Activated gamma-delta T cell treated with anti-CD3 and anti-CD28 coated beads, Interleukin-2, amount 50 U/mL, for 16 hours (primary cell): ENCODE data around the gene ATP2B2.

ENCODE experiments used
- DNase-seq: peaks from one replicate; pipeline ENCODE4 v3.0.0-alpha.2; 2020; ENCODE audit warnings: low read depth

Gene ATP2B2

DNA sequence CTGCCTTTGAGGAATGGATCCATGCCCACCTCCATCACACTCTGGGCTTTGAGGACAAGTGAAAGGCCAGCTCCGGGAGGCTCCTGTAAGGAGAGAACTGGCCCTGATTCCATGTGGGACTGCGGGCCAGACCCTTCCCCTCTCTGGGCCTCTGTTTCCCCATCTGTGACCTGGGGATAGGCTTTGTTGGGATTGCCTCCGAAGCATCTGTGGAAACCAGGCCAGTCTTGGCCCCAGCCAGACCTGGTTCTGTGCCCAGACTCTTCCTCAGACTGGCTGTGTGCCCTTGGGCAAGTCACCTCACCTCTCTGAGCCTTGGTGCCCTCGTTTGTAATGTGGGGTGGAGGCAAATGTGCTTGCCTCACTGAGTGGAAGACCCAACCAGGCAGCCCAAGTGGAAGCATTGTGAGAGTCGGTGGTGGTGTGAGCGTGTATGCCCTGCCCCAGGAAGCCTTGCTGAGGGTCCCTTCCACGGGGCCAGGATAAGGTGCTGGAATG lies 163.4 kb downstream of the ATP2B2 start:
- no peak for DNase-seq

DNA sequence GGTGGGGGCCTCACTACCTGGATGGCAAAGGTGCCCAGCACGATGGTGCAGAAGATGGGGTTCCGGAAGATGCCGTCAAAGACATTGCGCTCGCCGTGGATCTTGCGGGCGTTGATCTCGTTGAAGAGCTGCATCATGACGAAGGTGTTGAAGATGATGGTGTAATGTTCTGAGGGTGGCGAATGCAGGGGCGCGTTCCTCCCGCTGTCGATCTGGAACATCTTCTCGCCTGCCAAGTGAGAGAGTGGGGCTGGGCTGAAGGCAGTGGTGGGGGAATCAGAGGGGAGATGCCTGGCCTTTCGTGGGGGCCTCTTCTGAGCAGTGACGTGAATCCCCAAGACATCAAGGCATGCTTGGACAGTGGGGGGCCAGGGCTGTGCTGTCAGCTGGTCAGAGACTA lies 164.9 kb downstream of the ATP2B2 start:
- no peak for DNase-seq

DNA sequence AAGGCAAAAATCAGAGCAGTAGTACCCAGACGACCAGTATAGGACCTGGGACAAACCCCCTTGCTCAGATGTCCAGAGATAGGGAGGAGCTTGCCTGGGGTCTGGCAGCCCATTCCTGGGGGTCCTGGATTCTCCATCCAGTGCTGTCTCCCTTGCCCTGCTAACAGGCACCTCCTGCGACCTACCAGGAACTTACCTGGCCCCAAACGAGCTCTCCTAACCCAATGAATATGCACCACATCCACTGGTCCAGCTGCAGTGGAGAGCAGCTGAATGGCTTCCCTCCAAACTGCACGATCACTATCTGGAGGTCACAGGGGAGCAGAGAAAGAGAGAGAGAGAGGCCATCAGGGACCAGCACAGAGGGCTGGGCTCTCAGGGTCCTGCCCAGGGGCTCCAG lies 165.3 kb downstream of the ATP2B2 start:
- DNase-seq = no peak

DNA sequence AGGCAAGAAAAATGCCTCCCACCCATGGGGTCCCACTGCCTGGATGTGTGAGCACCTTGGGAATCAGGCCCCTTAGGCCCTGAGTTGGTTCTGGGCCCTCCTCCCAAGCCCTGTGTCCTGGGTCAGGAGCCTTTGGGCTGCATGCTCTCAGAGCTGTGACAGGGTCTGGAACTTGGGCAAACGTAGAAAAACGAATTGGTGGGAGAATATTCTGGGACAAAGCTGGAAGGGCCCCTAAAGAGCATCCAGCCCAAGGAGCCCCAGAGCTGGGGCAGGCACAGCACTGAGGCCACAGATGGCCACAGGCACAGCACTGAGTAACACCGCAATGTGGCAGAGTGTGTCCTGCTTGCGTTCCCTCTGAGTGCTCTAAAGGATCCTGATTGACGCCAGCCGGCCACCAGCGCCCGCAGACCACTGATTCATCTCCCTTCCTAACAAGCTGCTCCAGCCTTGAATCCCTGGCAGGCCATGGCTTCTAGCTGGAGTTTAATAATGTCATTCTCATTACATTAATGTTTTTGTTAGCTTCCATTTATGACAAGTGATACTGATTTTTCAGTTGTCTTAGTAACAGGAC lies 165.9 kb downstream of the ATP2B2 start:
- DNase-seq = no peak

DNA sequence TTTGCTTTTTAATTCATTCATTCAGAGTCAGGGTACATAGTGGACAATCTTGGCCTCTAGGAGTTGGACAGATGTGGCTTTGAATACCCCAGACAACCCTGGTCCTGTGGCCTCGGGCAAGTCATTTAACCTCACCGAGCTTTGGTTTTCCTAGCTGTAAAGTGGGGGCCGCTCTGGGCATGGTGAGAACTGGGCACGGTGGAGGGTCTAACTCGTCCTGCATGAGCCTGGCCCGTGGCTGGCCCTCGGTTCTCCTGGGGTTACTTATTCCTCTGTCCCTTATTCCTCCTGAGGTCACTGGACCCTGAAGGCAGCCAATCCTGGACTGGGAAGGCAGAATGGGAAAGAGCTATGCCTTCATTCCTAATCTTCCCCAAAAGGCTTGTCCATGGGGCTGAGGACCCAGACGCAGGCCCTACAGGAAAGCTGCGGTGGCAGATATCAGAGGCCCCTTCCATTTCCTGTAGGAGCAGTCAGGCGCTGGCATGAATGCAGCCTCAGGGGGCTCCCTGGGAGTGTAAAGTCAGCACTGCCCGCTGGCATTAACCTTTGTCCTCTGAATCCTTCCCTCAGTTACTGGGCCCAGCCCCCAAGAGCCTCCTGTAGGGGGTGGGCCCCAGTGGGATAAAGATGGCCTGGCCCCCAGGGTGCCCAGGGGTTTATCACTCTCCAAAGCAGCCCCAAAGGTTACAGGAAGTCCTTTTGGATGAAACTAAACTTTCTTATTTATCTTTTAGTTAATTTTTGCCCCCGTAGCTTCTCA lies 166.6 kb downstream of the ATP2B2 start:
- no peak for DNase-seq

DNA sequence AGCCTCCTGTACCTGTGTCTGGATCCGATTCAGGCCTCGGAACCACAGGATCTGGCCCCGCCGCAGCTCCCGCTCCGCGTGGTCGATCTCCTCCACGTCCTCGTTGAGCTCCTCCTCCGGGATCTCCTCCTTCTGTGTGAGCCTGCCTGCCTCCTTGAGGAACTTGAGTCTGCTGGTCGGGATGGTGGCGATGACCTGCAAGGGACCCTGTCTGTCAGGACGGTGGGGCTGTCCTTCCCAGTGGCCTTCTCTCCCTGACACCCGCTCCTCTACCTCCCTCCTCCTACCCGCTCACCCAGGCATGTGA lies 167.3 kb downstream of the ATP2B2 start:
- no peak for DNase-seq

DNA sequence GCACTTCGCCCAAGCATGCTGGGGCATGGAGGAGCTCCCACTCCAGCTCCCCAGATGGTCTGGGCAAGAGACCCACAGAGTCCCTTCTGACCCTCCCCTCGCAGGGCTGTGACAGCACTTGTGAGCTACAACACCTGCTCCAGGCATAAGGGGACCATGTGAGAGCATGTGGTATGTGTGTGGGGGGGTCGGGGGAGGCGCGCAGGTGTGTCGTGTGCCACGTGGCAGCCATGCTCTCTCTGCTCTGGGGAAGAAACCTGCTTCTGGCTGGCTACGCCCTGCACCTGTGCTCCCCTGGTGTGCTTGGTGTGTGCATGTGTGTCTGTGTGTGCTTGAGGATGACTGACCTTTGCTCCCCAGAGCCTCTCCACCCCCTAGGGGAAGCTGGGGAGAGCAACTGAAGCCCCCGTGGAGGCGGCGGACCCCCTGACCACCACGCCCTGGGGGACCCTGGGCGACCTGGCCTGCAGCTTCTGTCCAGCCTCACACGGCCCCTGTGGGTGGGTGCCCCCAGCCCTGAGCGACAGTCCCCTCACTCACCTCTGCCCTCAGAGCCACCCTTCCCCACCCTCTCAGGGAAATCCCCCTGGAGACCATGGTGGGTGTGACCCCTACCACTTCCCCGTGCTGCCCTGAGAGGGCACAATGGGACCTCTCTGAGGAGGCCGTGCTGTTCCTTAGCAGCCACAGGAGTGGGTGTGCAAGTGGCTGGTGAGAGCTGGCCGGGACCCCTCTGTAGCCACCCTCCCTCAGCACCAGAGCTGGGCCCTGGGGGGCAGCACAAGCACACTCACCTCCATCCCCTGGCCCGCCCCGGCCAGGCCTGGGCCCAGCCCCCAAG lies 167.8 kb downstream of the ATP2B2 start:
- no peak for DNase-seq

DNA sequence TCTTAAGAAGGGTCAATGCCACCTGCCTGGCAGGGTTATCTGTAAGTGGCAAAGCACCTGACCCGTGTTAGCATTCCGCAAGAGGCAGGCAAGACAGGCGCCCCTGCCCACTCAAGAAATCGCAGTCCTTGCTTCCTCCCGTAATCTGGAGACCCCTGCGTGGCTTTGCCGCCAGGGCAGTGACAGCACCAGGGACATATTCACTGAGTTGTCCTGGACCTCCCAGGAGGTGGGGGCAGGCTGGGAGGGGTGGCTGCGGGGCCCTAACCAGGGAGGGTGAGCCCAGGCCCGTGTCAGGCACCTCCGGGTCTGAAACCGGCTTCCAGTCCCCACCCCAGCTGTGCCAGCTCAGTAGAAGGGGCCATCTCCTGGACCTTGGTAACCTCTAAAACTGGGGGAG lies 168.6 kb downstream of the ATP2B2 start:
- DNase-seq = no peak

DNA sequence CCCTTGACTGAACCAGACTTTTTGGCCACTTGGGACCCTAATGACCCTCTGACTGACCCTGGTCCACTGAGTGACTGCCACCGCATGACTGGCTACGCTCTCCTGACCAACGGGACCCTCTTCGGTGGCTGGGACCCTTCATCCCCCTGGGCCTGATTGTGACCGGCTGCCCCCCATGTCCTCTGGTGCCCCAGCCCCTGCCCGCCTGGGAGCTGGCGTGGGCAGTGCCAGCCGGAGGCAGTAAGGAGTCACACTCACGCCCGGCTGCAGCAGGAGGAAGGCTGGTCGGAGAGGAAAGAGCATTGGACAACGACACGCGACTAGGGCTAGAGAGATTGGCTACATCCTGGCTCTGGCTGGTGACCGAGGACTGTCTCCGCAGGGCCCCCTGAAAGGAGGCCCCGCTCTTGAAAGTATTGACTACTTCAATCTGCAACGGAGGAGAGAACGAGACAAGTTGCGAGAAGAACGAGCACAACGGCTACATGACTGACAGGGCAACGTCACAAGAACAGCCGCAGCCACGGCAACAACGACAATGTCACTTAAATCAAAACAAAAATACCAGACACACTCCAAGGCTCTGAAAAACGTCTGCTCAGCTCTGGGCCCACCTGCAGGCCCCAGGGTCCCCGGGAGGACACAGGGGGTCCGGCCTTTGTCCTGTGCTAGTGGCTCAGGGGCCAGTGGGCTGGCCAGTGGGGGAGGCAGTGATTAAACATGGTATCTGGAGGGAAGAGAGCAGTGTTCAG lies 169.3 kb downstream of the ATP2B2 start:
- no peak for DNase-seq

DNA sequence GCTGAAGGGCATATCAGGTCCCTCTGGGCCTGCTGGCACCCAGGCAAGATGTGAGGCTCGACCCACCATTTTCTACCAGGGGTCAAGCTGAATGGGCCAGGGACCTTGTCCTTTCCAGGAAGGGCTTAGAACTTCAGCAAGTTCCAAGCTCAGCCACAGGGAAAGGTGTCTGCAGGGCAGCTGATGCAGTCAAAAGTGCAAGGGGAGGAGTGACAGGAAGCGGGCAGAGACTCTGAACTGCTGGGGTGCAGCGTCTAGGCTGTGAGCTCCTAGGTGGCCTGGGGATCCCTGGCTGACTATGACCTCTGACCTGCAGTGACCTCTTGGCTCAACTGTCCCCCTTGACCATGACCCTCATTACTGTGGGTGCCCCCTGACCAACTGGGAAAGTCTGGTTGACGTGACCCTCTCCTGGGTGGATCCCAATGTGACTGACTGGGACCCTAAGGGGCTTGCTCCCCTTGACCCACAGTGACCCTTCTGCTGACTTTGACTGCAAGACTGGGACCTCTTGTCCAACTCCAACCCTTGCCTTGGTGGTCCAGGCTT lies 170.1 kb downstream of the ATP2B2 start:
- DNase-seq = no peak

DNA sequence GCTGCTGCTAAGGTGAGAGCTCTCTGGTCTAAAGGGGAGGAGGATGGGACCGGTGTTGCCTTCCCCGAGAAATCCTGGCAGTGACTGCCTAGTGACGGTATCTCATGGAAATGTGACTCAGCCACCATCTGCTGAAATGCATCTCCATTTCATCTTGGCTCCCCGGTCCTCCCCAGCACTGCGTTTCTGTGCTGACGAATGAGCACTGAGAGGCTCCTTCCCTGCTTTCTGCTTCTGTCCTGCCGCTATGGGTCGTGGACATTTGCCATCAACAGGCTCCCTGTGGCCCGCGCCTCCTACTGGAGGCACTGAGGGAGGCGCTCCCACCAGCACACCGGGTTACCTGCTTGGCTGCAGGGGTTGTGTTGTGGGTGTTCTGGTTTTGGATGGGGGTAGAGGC lies 170.9 kb downstream of the ATP2B2 start:
- DNase-seq = no peak

DNA sequence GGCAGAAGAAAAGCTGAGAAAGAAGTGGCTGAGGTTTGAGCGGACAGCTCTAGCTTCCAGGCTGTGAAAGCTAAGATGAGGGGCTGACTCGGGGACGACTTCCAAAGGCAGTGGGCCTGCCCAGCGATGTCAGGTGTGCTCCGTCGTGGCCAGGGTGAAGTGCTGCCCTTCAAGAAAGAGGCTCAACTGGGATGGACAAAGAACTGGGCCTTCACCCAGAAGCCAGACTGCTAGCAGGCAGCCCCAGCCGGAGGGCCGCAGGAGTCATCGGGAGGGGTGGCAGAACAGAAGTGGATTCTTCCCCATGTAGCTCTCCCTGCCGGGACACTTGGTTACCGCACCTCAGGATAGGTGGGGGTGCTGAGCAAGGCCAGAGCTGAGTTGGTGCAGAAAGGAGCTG lies 171.3 kb downstream of the ATP2B2 start:
- DNase-seq = no peak

DNA sequence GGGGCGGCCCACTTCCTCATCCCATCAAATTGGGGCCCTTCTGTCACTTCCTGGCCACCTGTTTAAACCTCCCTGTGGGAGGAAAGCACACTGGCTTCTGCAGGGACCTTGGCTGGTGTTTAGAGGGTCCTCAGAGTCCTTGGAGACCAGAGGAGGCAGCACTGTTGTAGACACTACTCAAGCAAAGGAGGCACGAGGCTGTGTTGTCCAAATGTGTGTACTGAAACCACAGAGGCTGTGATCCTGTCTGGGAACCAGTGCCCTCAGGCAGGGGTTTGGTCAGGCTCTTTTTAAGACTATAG lies 172.1 kb downstream of the ATP2B2 start:
- DNase-seq = no peak

DNA sequence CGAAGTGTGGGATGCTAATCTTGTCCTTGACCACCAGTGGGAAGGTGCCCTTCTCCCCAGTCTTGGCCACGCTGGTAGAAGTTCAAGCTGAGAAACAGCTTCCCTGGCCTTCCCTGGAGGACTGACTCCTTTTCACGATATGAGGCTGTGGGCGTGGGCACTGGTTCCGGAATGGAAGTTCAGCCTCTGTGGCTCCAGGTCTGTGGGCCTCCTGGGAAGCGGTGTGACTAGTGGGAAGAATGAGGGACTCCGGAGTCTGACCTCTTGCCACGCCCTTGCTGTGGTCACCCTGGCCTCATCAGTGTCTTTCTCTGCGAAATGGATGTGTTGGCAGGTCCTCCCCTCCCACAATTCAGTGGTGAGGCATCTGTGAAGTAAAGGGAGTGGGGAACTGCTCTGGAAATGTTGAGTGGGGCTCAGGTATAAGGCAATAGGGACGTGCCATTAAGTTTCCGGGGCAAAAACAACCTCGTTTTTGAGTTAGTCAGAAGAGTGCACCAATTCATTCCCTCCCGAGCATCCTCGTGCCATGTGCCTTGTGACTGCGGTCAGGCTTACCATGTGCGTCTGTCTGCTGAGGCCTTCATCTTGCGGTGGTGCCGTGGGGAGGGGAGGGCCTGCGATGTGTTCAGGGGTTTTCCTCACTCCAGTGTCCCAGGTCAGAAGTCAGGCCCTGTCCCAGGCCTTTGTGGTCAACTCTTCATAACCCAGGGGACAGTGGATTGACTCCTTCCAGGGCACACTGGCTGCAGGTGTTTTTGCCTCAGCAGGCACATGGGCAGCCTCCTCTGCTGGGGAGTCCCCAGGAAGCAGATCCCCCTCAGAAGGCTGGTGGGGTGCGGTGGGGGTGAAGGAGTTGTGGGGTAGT lies 172.7 kb downstream of the ATP2B2 start:
- no peak for DNase-seq

DNA sequence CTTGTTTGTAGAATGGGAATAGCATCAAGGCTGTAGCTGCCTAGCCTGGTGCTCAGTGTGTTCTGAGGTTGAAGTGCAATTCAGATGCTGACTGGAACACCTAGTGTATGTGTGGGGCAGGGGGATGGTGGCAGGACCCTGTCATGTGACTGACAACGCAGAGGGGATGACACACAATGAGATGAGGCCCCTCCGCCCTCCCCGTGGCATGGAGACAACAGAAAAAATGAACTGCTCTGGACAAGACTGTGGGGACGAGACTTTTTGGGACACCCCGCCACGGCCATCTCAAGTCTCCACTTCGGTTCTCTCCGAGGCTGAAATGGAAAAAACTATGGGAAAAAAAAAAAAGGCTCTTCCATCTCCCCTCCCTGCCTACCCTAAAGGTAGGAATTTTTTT lies 174.1 kb downstream of the ATP2B2 start:
- no peak for DNase-seq

DNA sequence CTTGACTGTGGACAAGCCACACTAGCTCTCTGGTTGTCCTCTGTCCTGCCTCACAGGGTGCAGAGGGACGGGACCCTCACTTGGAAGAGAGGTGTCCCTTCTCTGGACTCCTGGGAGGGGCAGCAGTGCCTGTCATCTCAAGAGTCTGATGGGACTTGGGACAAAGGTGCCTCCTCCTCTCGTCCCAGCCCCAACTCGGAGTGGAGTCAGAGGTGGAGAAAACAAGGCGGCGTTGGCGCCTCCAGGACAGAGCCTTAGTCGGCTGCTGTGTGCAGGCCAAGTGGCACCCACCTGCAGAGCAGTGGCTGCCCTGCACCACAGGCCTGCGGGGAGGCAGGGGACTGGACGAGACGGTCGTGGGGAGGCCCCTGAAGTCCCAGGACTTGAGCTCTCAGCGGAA lies 175.1 kb downstream of the ATP2B2 start:
- DNase-seq = no peak

DNA sequence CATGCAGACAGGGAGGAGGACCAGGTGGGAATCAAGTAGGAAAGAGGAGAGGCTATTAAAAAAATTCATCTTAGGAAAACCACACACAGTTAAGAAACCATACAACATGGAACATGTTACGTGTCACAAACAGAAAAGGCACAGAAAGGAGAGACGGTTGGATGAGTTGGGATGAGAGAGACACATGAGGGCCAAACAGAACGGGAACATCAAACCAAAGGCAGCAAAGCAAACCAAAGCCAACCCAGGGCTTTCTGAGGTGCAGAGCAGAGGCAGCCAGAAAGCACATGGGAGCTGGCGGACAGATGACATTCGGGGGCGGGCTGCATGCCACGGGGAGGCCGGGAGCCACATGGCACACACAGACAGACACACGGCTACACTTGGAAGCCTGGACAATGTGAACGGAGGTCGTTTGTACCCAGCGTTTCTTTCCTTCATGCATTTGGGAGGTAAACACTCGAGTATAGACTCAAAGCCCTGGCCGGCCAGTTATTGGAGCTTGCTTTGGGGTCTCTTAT lies 175.8 kb downstream of the ATP2B2 start:
- DNase-seq = no peak

DNA sequence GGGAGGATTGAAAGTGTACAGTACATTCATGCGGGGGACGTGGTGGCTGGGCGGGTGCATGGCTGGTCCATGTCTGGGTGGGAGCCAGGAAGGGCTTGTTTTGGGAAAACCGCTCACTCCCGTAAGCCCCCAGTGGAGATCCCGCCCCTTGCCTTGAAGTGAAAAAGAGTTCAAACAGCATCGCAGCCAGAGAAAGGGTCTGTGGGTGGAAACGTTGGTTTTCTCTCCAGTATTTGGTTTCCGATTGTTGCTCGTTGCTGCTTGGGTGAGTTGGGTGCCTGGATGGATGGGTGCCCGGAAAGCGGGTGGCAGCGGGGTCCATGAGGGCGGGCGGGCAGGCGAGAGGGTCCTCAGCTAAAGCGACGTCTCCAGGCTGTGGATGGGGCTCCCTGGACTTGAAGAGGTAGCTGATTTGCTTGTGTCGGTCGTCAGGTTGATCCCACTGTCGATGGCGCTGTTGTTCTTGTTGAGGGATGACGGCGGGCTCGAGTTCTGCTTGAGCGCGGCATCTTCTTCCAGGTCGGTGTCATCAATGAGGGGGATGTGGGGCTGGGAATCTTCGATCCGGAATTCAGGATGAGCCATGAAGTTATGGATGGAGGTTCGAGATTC lies 176.8 kb downstream of the ATP2B2 start:
- DNase-seq = no peak

DNA sequence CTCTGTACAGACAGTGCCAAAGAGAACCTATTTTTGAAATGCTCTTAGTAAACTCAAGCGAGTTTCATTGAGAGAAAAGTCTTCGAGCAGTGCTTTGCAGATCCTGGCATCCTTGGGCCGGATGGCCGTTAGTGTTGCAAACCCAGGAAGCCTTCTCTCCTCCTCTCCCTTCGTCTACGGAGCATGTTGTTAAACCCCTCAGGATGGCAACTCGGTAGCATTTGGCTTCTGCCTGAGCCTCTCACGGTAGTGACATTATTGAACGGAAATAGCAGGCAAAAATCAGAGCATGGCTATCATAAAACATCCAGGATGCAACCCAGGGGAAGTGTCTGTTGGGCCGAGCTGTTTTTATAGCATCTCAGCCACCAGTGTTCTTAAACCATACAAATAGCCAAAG lies 177.8 kb downstream of the ATP2B2 start:
- no peak for DNase-seq

DNA sequence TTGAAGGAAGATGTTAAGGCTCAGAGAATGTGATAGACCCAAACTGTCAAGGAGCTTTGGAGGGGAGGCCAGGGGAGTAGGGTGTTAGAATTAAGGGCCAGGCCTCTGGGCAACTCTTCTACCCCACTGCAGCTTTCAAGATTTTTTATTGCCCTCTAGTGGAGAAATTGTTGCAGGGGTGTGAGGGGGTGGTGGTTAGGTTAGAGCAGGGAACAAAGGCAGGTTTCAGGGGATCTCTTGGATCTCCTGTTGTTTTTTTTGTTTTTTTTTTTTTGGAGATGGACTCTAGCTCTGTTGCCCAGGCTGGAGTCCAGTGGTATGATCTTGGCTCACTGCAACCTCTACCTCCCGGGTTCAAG lies 183.1 kb downstream of the ATP2B2 start:
- DNase-seq = no peak
